ENCODE measurements around the gene PTPRJ.

The PTPRJ gene

GRCh38 chr11:48095779-48096470 is 115.6 kb downstream of the PTPRJ start:
- H3K4me2 ChIP-seq (ENCODE audit: low read depth, low read length, poor library complexity, severe bottlenecking) = no peak overlapping the region
- no peaks in the 10 kb centered on the region for H3K79me2 ChIP-seq (ENCODE audit: insufficient read depth, low read length)
- no peaks in the 10 kb centered on the region for H3K27me3 ChIP-seq (ENCODE audit: insufficient read depth, low read length, poor library complexity, severe bottlenecking)
- no peaks in the 10 kb centered on the region for H4K20me1 ChIP-seq (ENCODE audit: insufficient read depth, low read length, poor library complexity, severe bottlenecking)
- no peaks in the 10 kb centered on the region for H3K4me1 ChIP-seq (ENCODE audit: insufficient read depth, low read length, poor library complexity, severe bottlenecking)
- no peaks in the 10 kb centered on the region for H3K9me2 ChIP-seq (replicated peaks; ENCODE audit: low read depth, low read length)
- H3K36me3 ChIP-seq (ENCODE audit: insufficient read depth, low read length) = no peaks in the 10 kb centered on the region
- H3K9me3 ChIP-seq (ENCODE audit: insufficient read depth, low read depth, low read length) = no peaks in the 10 kb centered on the region
- H3K4me3 ChIP-seq (ENCODE audit: low read length, poor library complexity, severe bottlenecking) = no peak overlapping the region
- H2AFZ ChIP-seq (ENCODE audit: low read length) = no peak overlapping the region
- TF ChIP-seq EZH2phosphoT487 (IDR thresholded peaks at IDR 0.05; ENCODE audit: borderline replicate concordance) = no peak
- TF ChIP-seq, protein P1, sequence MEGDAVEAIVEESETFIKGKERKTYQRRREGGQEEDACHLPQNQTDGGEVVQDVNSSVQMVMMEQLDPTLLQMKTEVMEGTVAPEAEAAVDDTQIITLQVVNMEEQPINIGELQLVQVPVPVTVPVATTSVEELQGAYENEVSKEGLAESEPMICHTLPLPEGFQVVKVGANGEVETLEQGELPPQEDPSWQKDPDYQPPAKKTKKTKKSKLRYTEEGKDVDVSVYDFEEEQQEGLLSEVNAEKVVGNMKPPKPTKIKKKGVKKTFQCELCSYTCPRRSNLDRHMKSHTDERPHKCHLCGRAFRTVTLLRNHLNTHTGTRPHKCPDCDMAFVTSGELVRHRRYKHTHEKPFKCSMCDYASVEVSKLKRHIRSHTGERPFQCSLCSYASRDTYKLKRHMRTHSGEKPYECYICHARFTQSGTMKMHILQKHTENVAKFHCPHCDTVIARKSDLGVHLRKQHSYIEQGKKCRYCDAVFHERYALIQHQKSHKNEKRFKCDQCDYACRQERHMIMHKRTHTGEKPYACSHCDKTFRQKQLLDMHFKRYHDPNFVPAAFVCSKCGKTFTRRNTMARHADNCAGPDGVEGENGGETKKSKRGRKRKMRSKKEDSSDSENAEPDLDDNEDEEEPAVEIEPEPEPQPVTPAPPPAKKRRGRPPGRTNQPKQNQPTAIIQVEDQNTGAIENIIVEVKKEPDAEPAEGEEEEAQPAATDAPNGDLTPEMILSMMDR (conservative IDR thresholded peaks at IDR 0.05; ENCODE audit: low read length) = no peak
- H3K9ac ChIP-seq (ENCODE audit: low read depth, low read length, poor library complexity, severe bottlenecking) = no peak overlapping the region
- H3F3A ChIP-seq (ENCODE audit: low read depth) = no peaks in the 10 kb centered on the region

GRCh38 chr11:48096588-48097525 is 116.5 kb downstream of the PTPRJ start:
- H3K4me1 ChIP-seq (ENCODE audit: insufficient read depth, low read length, poor library complexity, severe bottlenecking) = no peaks in the 10 kb centered on the region
- no peak overlapping the region for H2AFZ ChIP-seq (ENCODE audit: low read length)
- no peak overlapping the region for H3K4me2 ChIP-seq (ENCODE audit: low read depth, low read length, poor library complexity, severe bottlenecking)
- H3K27me3 ChIP-seq (ENCODE audit: insufficient read depth, low read length, poor library complexity, severe bottlenecking) = no peaks in the 10 kb centered on the region
- H3K9me3 ChIP-seq (ENCODE audit: insufficient read depth, low read depth, low read length) = no peaks in the 10 kb centered on the region
- TF ChIP-seq, protein P1 (conservative IDR thresholded peaks at IDR 0.05; ENCODE audit: low read length) = no peak
- TF ChIP-seq EZH2phosphoT487 (IDR thresholded peaks at IDR 0.05; ENCODE audit: borderline replicate concordance) = no peak
- no peaks in the 10 kb centered on the region for H4K20me1 ChIP-seq (ENCODE audit: insufficient read depth, low read length, poor library complexity, severe bottlenecking)
- no peaks in the 10 kb centered on the region for H3K9me2 ChIP-seq (replicated peaks; ENCODE audit: low read depth, low read length)
- H3K36me3 ChIP-seq (ENCODE audit: insufficient read depth, low read length) = no peaks in the 10 kb centered on the region
- H3K4me3 ChIP-seq (ENCODE audit: low read length, poor library complexity, severe bottlenecking) = no peak overlapping the region
- H3K9ac ChIP-seq (ENCODE audit: low read depth, low read length, poor library complexity, severe bottlenecking) = no peak overlapping the region
- H3K79me2 ChIP-seq (ENCODE audit: insufficient read depth, low read length) = no peaks in the 10 kb centered on the region
- H3F3A ChIP-seq (ENCODE audit: low read depth) = no peaks in the 10 kb centered on the region

- Histone ChIP-seq H3K79me2 (ENCODE audit: insufficient read depth, low read length) (no peaks in the 10 kb centered on the region), H3K27me3 (ENCODE audit: insufficient read depth, low read length, poor library complexity, severe bottlenecking) (no peaks in the 10 kb centered on the region), H4K20me1 (ENCODE audit: insufficient read depth, low read length, poor library complexity, severe bottlenecking) (no peaks in the 10 kb centered on the region), H2AFZ (ENCODE audit: low read length) (no peak overlapping the region), H3F3A (ENCODE audit: low read depth) (no peaks in the 10 kb centered on the region), H3K9ac (ENCODE audit: low read depth, low read length, poor library complexity, severe bottlenecking) (no peak overlapping the region), H3K9me3 (ENCODE audit: insufficient read depth, low read depth, low read length) (no peaks in the 10 kb centered on the region), H3K4me2 (ENCODE audit: low read depth, low read length, poor library complexity, severe bottlenecking) (no peak overlapping the region), H3K4me1 (ENCODE audit: insufficient read depth, low read length, poor library complexity, severe bottlenecking) (no peaks in the 10 kb centered on the region), H3K9me2 (replicated peaks; ENCODE audit: low read depth, low read length) (no peaks in the 10 kb centered on the region), H3K36me3 (ENCODE audit: insufficient read depth, low read length) (no peaks in the 10 kb centered on the region), H3K4me3 (ENCODE audit: low read length, poor library complexity, severe bottlenecking) (no peak overlapping the region)
- TF ChIP-seq EZH2phosphoT487 (IDR thresholded peaks at IDR 0.05; ENCODE audit: borderline replicate concordance) = no peak
- TF ChIP-seq, protein P1 (conservative IDR thresholded peaks at IDR 0.05; ENCODE audit: low read length) = no peak
Observed at GRCh38 chr11:48098024-48098423, 117.7 kb downstream of the PTPRJ start.

Measured in Loucy (cell line).